Right atrium auricular region (tissue), 2 donors: ENCODE measurements around the gene SFSWAP. TPM values are rescaled to one million over a fixed set of nuclear protein-coding genes. Genes with fewer than 3 reads are reported as not detected.

ENCODE experiments used
- DNase-seq: peaks from one replicate; pipeline ENCODE4 v3.0.0-alpha.2; 2019; ENCODE audit warnings: low spot score
- H3K27ac ChIP-seq, 2 donors: fragments of 200-600 bp; sonication (generic); 1 replicate in 1 of 2; 2 replicates in 1 of 2; pipeline ENCODE4 v1.5.1; 2016 to 2019
- H3K27me3 ChIP-seq, 2 donors: fragments of 200-600 bp; sonication (generic); one replicate each; pipeline versions ENCODE4 v1.5.1 to v1.6.0; 2017 to 2019
- H3K36me3 ChIP-seq: fragments of 200-600 bp; sonication (generic); one replicate; pipeline ENCODE4 v1.5.1; 2016
- H3K4me1 ChIP-seq, 2 donors: fragments of 200-600 bp; sonication (generic); one replicate each; pipeline versions ENCODE4 v1.5.1 to v1.6.0; 2017 to 2019
- H3K4me3 ChIP-seq, 2 donors: fragments of 200-600 bp; sonication (generic); 1 replicate in 1 of 2; 2 replicates in 1 of 2; pipeline ENCODE4 v1.5.1; 2017 to 2019; ENCODE audit warnings: mild to moderate bottlenecking in 1 of 2, moderate library complexity in 1 of 2
- H3K9me3 ChIP-seq, 2 donors: fragments of 200-600 bp; sonication (generic); one replicate each; pipeline ENCODE4 v1.5.1; 2019
- CTCF ChIP-seq, 2 donors: fragments of 200-600 bp; sonication (generic); IDR thresholded peaks; one replicate each; pipeline ENCODE4 v1.5.1; 2019; ENCODE audit warnings: antibody characterized with exemption in 2 of 2
- total RNA-seq, 2 donors: library from RNA; depleted of rRNA; stranded (reverse); fragments of >200 nt; gene quantifications; one replicate each; pipeline ENCODE4 v1.1.0, GENCODE V29; 2016

The SFSWAP gene
- total RNA-seq, 2 donors from 2014 or later, result 11.4 to 12.3 TPM

- H3K27me3 ChIP-seq, result no peaks in the 10 kb centered on the region
- no peak for DNase-seq
- no peaks in the 10 kb centered on the region for H3K9me3 ChIP-seq
- H3K4me3 ChIP-seq, result no peak overlapping the region
- H3K36me3 ChIP-seq, result peaks cover 72% of the 10 kb centered on the region
- H3K27ac ChIP-seq, result no peak overlapping the region
- no peak for TF ChIP-seq CTCF (IDR thresholded peaks at IDR 0.05)
- H3K4me1 ChIP-seq, result no peaks in the 10 kb centered on the region
Measured at GRCh38 chr12:131753005-131753404, 42.1 kb downstream of the SFSWAP start.

- H3K4me1 ChIP-seq, result no peaks in the 10 kb centered on the region
- peaks cover 80% of the 10 kb centered on the region for H3K36me3 ChIP-seq
- no peak for TF ChIP-seq CTCF (IDR thresholded peaks at IDR 0.05)
Measured at GRCh38 chr12:131753757-131754156, 42.9 kb downstream of the SFSWAP start.

GRCh38 chr12:131754184-131754583 lies 43.3 kb downstream of the SFSWAP start:
- Histone ChIP-seq H3K4me1 (no peaks in the 10 kb centered on the region), H3K9me3 (no peaks in the 10 kb centered on the region), H3K36me3 (peaks cover 80% of the 10 kb centered on the region), H3K27me3 (no peaks in the 10 kb centered on the region), H3K27ac (no peak overlapping the region), H3K4me3 (no peak overlapping the region)
- TF ChIP-seq CTCF (IDR thresholded peaks at IDR 0.05), result no peak
- DNase-seq, result no peak

More at GRCh38 chr12:131753757-131754156, 42.9 kb downstream of the SFSWAP start:
- Histone ChIP-seq H3K9me3 (no peaks in the 10 kb centered on the region), H3K27me3 (no peaks in the 10 kb centered on the region), H3K4me3 (no peak overlapping the region), H3K27ac (no peak overlapping the region)
- DNase-seq, result no peak

GRCh38 chr12:131755305-131756113 lies 44.6 kb downstream of the SFSWAP start:
- no peaks in the 10 kb centered on the region for H3K4me1 ChIP-seq
- DNase-seq, result no peak
- no peak overlapping the region for H3K4me3 ChIP-seq
- H3K27ac ChIP-seq, result no peak overlapping the region
- H3K9me3 ChIP-seq, result no peaks in the 10 kb centered on the region
- H3K36me3 ChIP-seq, result peaks cover 76% of the 10 kb centered on the region
- H3K27me3 ChIP-seq, result no peaks in the 10 kb centered on the region
- peak in 1 of 2 donors; percentile 34 for TF ChIP-seq CTCF (IDR thresholded peaks at IDR 0.05)

- peaks cover 72% of the 10 kb centered on the region for H3K36me3 ChIP-seq
- no peaks in the 10 kb centered on the region for H3K4me1 ChIP-seq
- DNase-seq, result no peak
- H3K27ac ChIP-seq, result no peak overlapping the region
- no peak for TF ChIP-seq CTCF (IDR thresholded peaks at IDR 0.05)
- no peak overlapping the region for H3K4me3 ChIP-seq
- no peaks in the 10 kb centered on the region for H3K9me3 ChIP-seq
- H3K27me3 ChIP-seq, result no peaks in the 10 kb centered on the region
Measured at GRCh38 chr12:131756441-131756840, 45.6 kb downstream of the SFSWAP start.

- H3K4me3 ChIP-seq, result no peak overlapping the region
- no peak overlapping the region for H3K27ac ChIP-seq
- DNase-seq, result no peak
- no peaks in the 10 kb centered on the region for H3K27me3 ChIP-seq
- no peak for TF ChIP-seq CTCF (IDR thresholded peaks at IDR 0.05)
- no peaks in the 10 kb centered on the region for H3K4me1 ChIP-seq
- H3K36me3 ChIP-seq, result peaks cover 75% of the 10 kb centered on the region
- no peaks in the 10 kb centered on the region for H3K9me3 ChIP-seq
Measured at GRCh38 chr12:131757111-131757510, 46.2 kb downstream of the SFSWAP start.
